Tongue (tissue), 2 donors: Measurements from ENCODE around the gene CIITA. TPM values are rescaled to one million over a fixed set of nuclear protein-coding genes. Genes with fewer than 3 reads are reported as not detected.
A peak's percentile ranks its signal among the peaks of the same experiment; 100 is the strongest.

Experiments
- DNase-seq: peaks from one replicate; pipeline ENCODE4 v3.0.0-alpha.2; 2015
- total RNA-seq: library from RNA; depleted of rRNA; stranded (reverse); fragments of >200 nt; gene quantifications from one replicate; pipeline ENCODE4 v1.2.3, GENCODE V29; 2014

Gene CIITA
- total RNA-seq, 1 donor from 2014 or later: 7.2 TPM

DNA sequence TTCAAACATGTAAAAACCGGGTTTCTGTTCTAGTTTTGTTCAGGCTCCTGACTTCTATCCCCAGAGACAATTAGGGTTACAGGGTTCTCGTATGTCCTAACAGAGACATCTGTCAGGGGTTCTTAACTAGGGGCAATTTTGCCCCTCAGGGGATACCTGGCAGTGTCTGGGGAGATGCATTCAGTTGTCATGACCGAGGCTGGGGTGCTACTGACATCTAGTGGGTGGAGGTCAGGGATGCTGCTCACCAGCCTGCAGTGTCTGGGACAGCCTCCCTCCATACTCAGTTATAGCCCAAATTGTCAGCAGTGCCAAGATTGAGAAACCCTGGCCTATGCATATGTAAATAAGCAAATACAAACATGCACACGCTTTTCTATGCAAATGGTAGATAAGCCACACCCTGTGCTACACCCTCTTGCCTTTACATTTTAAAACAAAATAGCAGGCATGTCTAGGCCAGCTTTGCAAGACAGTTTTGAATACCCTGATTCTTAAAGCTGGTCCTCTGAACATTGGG, 104.8 kb downstream of the CIITA start:
- DNase-seq: no peak

DNA sequence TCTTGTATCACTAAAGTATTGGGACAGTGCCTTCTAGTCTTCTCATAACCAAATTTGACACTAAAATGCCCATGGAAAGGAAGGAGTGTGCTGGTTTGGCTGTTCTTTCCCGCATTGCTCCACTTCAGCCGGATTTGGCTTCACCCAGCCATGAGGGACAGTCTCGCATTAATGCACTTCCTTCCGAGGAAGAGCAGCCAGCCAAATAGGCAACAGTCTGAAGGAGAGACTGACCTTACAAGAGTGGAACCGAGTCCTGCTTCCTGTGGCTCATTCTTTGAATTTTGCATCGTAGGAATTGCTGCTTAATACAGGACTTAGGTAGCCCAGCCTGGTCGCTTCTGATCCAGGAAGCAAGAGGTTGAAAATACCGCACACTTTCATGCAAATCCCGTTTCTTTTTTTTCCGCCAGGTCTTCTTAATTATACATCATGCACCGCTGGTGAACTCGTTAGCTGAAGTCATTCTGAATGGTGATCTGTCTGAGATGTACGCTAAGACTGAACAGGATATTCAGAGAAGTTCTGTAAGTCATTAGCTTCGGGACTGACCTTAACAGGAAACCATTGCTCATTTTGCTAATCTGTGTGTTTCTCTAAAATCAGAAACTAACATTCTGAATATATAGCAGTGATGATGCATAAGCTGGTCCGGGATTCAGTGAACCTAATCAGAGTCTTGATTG, 105.6 kb downstream of the CIITA start:
- peak; percentile 72 for DNase-seq

DNA sequence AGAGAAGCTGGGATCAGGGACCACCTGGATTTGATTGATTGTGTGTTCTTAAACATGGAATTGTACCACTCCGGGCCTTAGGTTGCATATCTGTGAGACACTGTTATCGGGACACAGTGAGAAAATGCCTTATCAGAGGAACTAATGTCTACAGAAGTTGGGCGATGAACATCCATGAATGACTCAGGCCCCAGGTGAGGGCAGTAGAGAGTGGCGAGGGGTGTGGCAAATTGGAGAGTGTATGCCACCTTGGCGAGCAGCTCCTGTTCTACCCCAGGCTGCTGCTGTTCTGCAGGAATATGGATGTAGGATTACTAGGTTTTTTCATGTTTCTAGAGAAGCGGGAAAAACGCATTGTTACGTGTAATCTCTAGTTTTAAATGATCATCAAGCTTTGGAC, 106.2 kb downstream of the CIITA start:
- no peak for DNase-seq

DNA sequence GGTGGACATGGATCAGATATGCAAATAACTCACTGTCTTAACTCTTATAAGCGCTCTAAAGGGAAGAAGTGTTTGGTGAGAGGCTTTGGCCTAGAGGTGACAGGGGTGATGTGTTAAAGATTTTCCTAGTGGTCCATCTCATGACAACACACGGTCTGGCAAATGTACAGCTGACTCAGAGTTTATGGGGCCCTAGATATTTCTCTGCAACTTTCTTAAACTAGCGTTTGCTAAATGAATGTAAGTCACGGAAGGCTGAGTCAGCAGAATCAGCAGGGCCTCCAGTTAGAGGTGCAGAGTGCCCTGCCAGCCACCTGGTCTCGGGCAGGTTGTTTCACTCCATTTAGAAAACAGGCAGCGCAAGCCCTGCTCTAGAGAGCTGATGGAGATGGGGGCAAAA, 107.5 kb downstream of the CIITA start:
- DNase-seq: no peak

Other genes with a start within 250 kb of the CIITA start
- 1.0 TPM for gene TEKT5, start 182.3 kb upstream of the CIITA start, total RNA-seq
- gene NUBP1, start 133.4 kb upstream of the CIITA start, total RNA-seq: 34.6 TPM
- 1.2 TPM for gene TVP23A, start 58.4 kb upstream of the CIITA start, total RNA-seq
- gene DEXI, start 65.3 kb downstream of the CIITA start, total RNA-seq: 56.2 TPM
- gene CLEC16A, start 67.4 kb downstream of the CIITA start, total RNA-seq: 22.1 TPM